ENCODE results near the gene KLHDC8A. TPM values are rescaled to one million over a fixed set of nuclear protein-coding genes. Genes with fewer than 3 reads are reported as not detected.

The KLHDC8A gene
- 0.60 to 0.89 TPM (median 0.66 TPM) in 5 replicates for total RNA-seq (2022; extraction: Qiagen RNA extraction)

GRCh38 chr1:205356440-205357139 lies at the start of gene KLHDC8A:
Gene KLHDC8A, minus strand, starts transcription at chr1:205356922. Its CDS starts 13,318 bp downstream, at chr1:205343604.

GRCh38 chr1:205321162-205321958 lies 35.4 kb downstream of the KLHDC8A start, which contains the start of gene NUAK2:
Gene NUAK2, minus strand, starts transcription at chr1:205321745. Its CDS starts 117 bp downstream, at chr1:205321628.

Other genes with a start within 250 kb of the KLHDC8A start
- gene RBBP5, start 234.9 kb downstream of the KLHDC8A start, total RNA-seq (2022; extraction: Qiagen RNA extraction) = 10.7 to 11.8 TPM (median 11.5 TPM) in 5 replicates
- 6.8 to 9.5 TPM (median 8.4 TPM) in 5 replicates for gene DSTYK, start 145.2 kb downstream of the KLHDC8A start, total RNA-seq (2022; extraction: Qiagen RNA extraction)
- gene TMCC2, start 129.0 kb downstream of the KLHDC8A start, total RNA-seq (2022; extraction: Qiagen RNA extraction) = 1.4 to 1.8 TPM (median 1.6 TPM) in 5 replicates
- gene NUAK2, start 35.2 kb downstream of the KLHDC8A start, total RNA-seq (2022; extraction: Qiagen RNA extraction) = 24.4 to 29.7 TPM (median 28.0 TPM) in 5 replicates
- not detected in 5 replicates for gene LEMD1, start 65.1 kb upstream of the KLHDC8A start, total RNA-seq (2022; extraction: Qiagen RNA extraction)
- not detected in 5 replicates for gene BLACAT1, start 99.1 kb upstream of the KLHDC8A start, total RNA-seq (2022; extraction: Qiagen RNA extraction)
- gene CDK18, start 147.7 kb upstream of the KLHDC8A start, total RNA-seq (2022; extraction: Qiagen RNA extraction) = 0.66 to 2.3 TPM (median 1.2 TPM) in 5 replicates

Measured in A549 treated with Mapracorat at 1 μM for 4 hours (cell line).